Measurements from ENCODE around the gene MYH13.

DNA sequence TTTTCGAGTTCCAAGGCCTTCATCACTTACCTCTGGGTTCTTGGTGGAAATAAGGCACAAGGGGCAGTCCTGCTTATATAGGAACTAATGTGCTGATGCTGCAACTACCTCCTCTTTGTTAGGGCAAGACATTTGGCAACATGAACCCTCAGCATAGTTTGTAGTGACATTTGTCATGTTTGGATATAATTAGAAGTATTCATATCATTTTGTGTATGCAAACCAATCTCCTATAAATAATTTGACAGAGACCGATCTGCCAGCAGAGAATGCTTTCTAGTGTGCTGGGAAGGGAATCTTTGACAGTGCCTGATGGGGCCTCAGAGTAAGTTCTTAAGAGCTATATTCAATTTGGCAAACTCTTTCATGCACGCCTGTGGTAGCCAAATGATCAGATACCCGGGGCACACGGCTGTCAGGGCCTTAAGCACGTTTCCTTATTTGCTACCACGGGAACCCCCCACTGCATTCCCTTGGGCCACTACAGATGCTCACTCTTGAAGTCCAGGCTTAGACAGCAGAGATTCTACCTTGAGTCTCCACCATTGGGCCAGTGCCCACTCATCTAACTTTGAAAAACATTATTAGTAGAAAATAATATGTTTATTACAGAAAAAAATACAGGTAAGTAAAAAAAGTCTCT is 49.2 kb upstream of the MYH13 start, which contains the start of gene MYH8:
- TF ChIP-seq EZH2 (IDR thresholded peaks at IDR 0.05; ENCODE audit: insufficient read depth, poor library complexity, severe bottlenecking): no peak
- TF ChIP-seq EZH2phosphoT487 (IDR thresholded peaks at IDR 0.05; ENCODE audit: insufficient read depth, low read depth): no peak
